IPS DF 6.9 (cell line): ENCODE measurements around the gene BMP2K.
"Not testable (repeated sequence)": the region's sequence is repeated elsewhere in the genome, so short reads cannot be mapped to it uniquely, and the experiment has no call there.

ENCODE experiments used
- DNase-seq: peaks from one replicate; pipeline ENCODE4 v3.0.0-alpha.2; 2013; ENCODE audit warnings: low read depth, low spot score
- H3K27ac ChIP-seq: one replicate; pipeline ENCODE4 v1.5.1; 2013; ENCODE audit warnings: low read length, control low read depth
- H3K27me3 ChIP-seq: 2 replicates; pipeline ENCODE4 v1.6.1; 2013; ENCODE audit warnings: mild to moderate bottlenecking, low read length; ENCODE audit not compliant: control insufficient read depth, insufficient read depth
- H3K36me3 ChIP-seq: 2 replicates; pipeline ENCODE4 v1.6.1; 2013; ENCODE audit warnings: low read length; ENCODE audit not compliant: control insufficient read depth, insufficient read depth
- H3K4me1 ChIP-seq: 2 replicates; pipeline ENCODE4 v1.6.1; 2013; ENCODE audit warnings: low read length; ENCODE audit not compliant: control insufficient read depth, insufficient read depth
- H3K4me3 ChIP-seq: 2 replicates; pipeline ENCODE4 v1.5.1; 2013; ENCODE audit warnings: mild to moderate bottlenecking, low read length
- H3K9me3 ChIP-seq: 2 replicates; pipeline ENCODE4 v1.6.1; 2013; ENCODE audit warnings: low read length, inconsistent platforms; ENCODE audit not compliant: control insufficient read depth, insufficient read depth
- WGBS: extraction: QIAGEN DNeasy Blood & Tissue Kit; methylation state at CpG from one replicate; pipeline ENCODE4 v1.1.7; 2013; ENCODE audit warnings: mixed read lengths, missing lambda C conversion rate; ENCODE audit not compliant: insufficient read length, insufficient coverage; 5-methylcytosine and 5-hydroxymethylcytosine counted together

Gene BMP2K

DNA sequence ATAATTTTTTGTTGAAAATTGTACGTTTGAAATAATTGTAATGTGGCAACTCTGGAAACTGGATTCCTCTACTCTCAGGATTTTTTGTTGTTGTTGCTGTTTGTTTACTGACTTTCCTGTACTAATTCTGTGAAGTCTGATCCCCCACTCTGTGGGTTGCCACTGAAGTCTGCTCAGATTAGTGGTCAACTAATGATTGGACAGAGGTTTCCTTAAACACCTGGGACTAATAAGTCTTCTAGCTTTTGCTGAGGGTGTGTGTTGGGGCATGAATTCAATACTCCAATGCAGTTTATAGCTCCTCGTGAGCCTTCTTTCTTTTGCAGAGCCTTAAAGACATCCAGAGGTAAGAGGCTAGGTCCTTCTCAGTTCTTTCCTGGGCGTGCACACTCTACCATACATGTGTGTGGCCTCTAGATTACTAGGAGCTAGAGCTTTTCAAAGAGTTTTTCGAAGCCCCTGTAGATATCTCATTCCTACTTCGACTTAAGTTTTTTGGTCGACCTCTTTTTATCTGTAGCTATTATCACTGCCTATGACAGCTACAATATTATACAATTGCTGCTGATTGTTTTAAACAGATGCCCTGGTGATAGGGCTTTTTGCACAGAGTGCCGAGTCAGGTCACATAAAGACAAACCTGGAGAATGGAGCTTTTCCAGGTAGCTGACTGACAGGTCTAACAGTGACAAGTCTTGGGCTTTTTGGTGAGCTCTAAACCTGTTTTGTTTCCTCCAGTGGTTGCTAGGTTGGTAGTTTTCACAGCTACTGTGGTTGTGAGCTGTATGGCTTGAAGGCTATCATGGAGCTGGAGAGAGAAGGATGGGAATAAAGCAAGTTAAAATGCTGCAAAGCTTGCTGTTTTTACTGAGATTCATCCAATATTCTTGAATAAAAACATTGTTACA is 34.0 kb downstream of the BMP2K start:
- WGBS, result no CpG with 5 or more reads among the region's 7 CpGs
- Histone ChIP-seq H3K4me3 (no peak overlapping the region), H3K36me3 (no peaks in the 10 kb centered on the region), H3K27me3 (no peaks in the 10 kb centered on the region), H3K27ac (no peak overlapping the region), H3K9me3 (no peaks in the 10 kb centered on the region), H3K4me1 (no peaks in the 10 kb centered on the region)
- peak; percentile 9 for DNase-seq

- Histone ChIP-seq H3K9me3 (no peaks in the 10 kb centered on the region), H3K27me3 (no peaks in the 10 kb centered on the region), H3K36me3 (no peaks in the 10 kb centered on the region), H3K4me1 (no peaks in the 10 kb centered on the region), H3K4me3 (no peak overlapping the region), H3K27ac (no peak overlapping the region)
- DNase-seq, result no peak
- WGBS, result no CpG with 5 or more reads among the region's 2 CpGs
Measured at GRCh38 chr4:78811034-78811433, 34.9 kb downstream of the BMP2K start.

GRCh38 chr4:78818530-78819079 is 42.5 kb downstream of the BMP2K start:
- no CpG with 5 or more reads among the region's 4 CpGs for WGBS
- Histone ChIP-seq H3K4me1 (peaks cover 2% of the 10 kb centered on the region; the same call in 1 of the 2 replicates), H3K9me3 (no peaks in the 10 kb centered on the region), H3K27ac (no peak overlapping the region), H3K4me3 (no peak overlapping the region), H3K36me3 (no peaks in the 10 kb centered on the region), H3K27me3 (no peaks in the 10 kb centered on the region)
- no peak for DNase-seq

DNA sequence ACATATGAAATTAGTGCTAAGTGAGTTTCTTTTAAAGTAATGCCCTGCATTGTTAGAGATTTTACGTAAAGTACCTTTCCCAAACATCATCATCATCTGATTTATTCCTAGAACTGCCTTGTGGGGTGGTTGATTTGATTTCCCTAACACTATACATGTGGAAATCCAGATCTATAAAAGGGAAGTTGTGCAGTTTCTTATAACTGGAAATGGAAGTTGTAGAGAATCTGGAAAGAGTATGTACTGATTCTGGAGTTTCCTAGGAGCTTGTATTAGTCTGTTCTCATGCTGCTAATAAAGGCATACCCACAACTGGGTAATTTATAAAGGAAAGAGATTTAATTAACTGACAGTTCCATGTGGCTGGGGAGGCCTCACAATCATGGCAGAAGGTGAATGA is 47.9 kb downstream of the BMP2K start:
- WGBS, result no CpG with 5 or more reads among the region's 1 CpG
- Histone ChIP-seq H3K4me3 (no peak overlapping the region), H3K27me3 (no peaks in the 10 kb centered on the region), H3K36me3 (peaks cover 4% of the 10 kb centered on the region; the same call in 1 of the 2 replicates), H3K27ac (no peak overlapping the region), H3K4me1 (no peaks in the 10 kb centered on the region), H3K9me3 (no peaks in the 10 kb centered on the region)
- no peak for DNase-seq

- no CpG with 5 or more reads among the region's 3 CpGs for WGBS
- Histone ChIP-seq H3K9me3 (no peaks in the 10 kb centered on the region), H3K27me3 (no peaks in the 10 kb centered on the region), H3K4me1 (no peaks in the 10 kb centered on the region), H3K27ac (no peak overlapping the region), H3K36me3 (peaks cover 4% of the 10 kb centered on the region; the same call in 1 of the 2 replicates), H3K4me3 (no peak overlapping the region)
- DNase-seq, result no peak
Measured at GRCh38 chr4:78827191-78827590, 51.0 kb downstream of the BMP2K start.

DNA sequence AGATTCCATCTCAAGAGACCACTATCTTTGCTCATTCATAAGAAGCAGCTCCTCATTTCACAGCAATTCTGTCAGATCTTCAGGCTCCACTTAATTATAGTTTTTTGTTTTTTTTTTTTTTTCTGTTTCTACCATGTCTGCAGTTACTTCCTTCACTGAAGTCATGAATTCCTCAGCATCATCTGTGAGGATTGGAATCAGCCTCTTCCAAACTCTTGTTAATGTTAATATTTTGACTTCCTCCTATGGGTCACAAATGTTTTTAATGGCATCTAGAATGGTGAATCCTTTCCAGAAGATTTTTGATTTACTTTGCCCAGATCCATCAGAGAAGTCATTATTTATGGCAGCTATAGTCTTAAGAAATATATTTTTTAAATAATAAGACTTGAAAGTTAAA is 53.1 kb downstream of the BMP2K start:
- H3K36me3 ChIP-seq, result peaks cover 4% of the 10 kb centered on the region; the same call in 1 of the 2 replicates
- no peak for DNase-seq
- H3K27ac ChIP-seq, result no peak overlapping the region
- no peak overlapping the region for H3K4me3 ChIP-seq
- H3K9me3 ChIP-seq, result no peaks in the 10 kb centered on the region
- H3K27me3 ChIP-seq, result no peaks in the 10 kb centered on the region
- no peaks in the 10 kb centered on the region for H3K4me1 ChIP-seq

GRCh38 chr4:78839676-78840075 is 63.5 kb downstream of the BMP2K start:
- not testable (repeated sequence) for H3K4me1 ChIP-seq, DNase-seq, H3K36me3 ChIP-seq, H3K9me3 ChIP-seq, H3K27ac ChIP-seq, H3K27me3 ChIP-seq, H3K4me3 ChIP-seq
- WGBS, result no CpG with 5 or more reads among the region's 3 CpGs

DNA sequence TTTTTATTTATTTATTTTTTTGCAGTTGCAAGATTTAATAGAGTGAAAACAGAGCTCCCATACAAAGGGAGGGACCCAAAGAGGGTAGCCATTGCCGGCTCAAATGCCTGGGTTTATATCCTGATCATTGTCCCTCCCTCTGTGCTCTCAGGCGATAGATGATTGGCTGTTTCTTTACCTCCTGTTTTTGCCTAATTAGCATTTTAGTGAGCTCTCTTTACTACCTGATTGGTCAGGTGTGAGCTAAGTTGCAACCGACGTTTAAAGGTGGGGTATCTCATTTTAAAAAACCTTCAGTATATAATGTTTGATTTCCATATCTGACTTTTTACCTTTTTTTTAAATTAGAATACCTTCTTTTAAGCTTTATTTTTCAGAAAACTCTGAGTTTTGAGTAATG is 64.1 kb downstream of the BMP2K start:
- H3K36me3 ChIP-seq, H3K9me3 ChIP-seq, H3K27me3 ChIP-seq, H3K4me3 ChIP-seq, H3K4me1 ChIP-seq, DNase-seq, H3K27ac ChIP-seq: not testable (repeated sequence)
- WGBS, result no CpG with 5 or more reads among the region's 4 CpGs

DNA sequence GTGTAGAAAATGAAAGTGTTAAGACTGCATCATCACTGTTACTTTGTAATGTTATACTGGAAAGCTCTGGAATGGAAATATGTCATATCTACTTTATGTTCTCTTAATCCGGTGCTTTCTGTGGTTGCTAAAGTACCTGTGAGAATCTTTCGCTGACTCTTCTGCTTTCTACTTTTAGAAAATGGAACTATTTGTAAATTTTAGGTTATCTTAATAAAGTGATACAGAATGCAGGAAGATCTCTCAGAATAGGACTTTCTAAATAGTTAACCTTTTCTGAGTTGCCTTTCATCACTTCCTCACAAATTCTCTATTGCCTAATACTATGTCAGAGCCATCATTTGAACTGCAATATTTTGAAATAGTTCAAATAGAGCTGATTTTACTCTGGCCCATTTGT is 69.3 kb downstream of the BMP2K start:
- Histone ChIP-seq H3K9me3 (no peaks in the 10 kb centered on the region), H3K4me1 (no peaks in the 10 kb centered on the region), H3K27me3 (no peaks in the 10 kb centered on the region), H3K27ac (no peak overlapping the region), H3K4me3 (no peak overlapping the region), H3K36me3 (no peaks in the 10 kb centered on the region)
- no peak for DNase-seq
- WGBS, result no CpG with 5 or more reads among the region's 2 CpGs

DNA sequence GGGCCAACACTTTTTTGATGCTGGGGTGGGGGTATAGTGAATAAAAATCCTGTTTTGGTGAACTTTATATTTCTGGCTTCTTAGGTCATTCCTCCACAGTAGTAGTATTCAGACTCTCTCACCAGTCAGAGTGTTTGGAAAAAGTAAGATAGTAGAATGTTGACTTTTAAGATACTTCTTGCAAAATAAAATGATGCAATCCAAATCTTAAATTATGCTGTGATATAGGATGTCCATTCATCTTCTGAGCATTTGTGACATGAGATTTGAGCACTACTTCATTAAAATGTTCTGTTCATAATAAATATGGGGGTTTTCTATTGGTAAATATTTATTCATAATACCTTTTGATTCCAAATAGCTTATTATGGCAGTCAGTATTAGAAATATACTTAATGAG is 70.1 kb downstream of the BMP2K start:
- Histone ChIP-seq H3K4me3 (no peak overlapping the region), H3K4me1 (no peaks in the 10 kb centered on the region), H3K9me3 (no peaks in the 10 kb centered on the region), H3K27ac (no peak overlapping the region), H3K36me3 (no peaks in the 10 kb centered on the region), H3K27me3 (no peaks in the 10 kb centered on the region)
- no peak for DNase-seq

DNA sequence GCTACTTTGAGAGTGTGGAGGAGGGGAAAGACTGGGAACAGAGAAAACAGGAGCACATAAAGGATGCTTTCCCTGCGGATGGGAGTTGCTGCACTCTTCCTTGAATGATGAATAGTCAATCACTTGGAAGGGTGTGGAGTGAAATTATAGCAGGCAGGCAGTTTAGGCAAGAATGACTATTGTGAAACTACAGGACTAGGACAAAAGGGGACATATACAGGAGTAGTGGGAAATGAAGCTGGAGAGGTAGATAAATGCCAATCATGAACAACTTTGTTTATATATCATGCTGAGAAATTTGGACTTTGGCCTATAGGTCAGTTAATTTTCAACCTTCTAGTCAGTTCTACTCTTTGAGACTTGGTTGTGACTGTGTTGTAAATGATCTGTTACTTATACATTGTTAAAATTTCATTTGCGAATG is 86.2 kb downstream of the BMP2K start:
- Histone ChIP-seq H3K4me3 (no peak overlapping the region), H3K9me3 (no peaks in the 10 kb centered on the region), H3K36me3 (no peaks in the 10 kb centered on the region), H3K4me1 (no peaks in the 10 kb centered on the region), H3K27me3 (no peaks in the 10 kb centered on the region), H3K27ac (no peak overlapping the region)
- DNase-seq, result no peak
- WGBS, result no CpG with 5 or more reads among the region's 2 CpGs
